HepG2 (cell line): Measurements from ENCODE around the gene PRKD2. TPM values are rescaled to one million over a fixed set of nuclear protein-coding genes. Genes with fewer than 3 reads are reported as not detected.
A peak's percentile ranks its signal among the peaks of the same experiment; 100 is the strongest.

Experiments
- ATF4 ChIP-seq, 2 experiments: fragments of 450-650 bp in 1 of 2; sonication (generic) in 1 of 2; formaldehyde crosslinking; IDR thresholded peaks; 2 replicates each; pipeline versions ENCODE4 v1.5.0 to v1.8.0; 2020 to 2022; ENCODE audit warnings: mild to moderate bottlenecking in 1 of 2, missing genetic modification reagents in 1 of 2
- GPN1 ChIP-seq: sonication (generic); formaldehyde crosslinking; IDR thresholded peaks from 2 replicates; pipeline ENCODE4 v1.5.1; 2020; ENCODE audit warnings: missing genetic modification reagents, borderline replicate concordance
- HMGXB4 ChIP-seq, 2 experiments: sonication (generic) in 1 of 2; formaldehyde crosslinking in 1 of 2; IDR thresholded peaks; 2 replicates each; pipeline versions ENCODE4 v1.4.0 to v1.6.1; 2018 to 2020; ENCODE audit warnings: missing genetic modification reagents in 2 of 2, borderline replicate concordance in 1 of 2, low read depth in 1 of 2, mild to moderate bottlenecking in 1 of 2, missing biosample characterization in 1 of 2
- KDM5A ChIP-seq: fragments of 200-600 bp; sonication (generic); IDR thresholded peaks from 2 replicates; pipeline ENCODE4 v1.7.0; 2018; ENCODE audit warnings: antibody characterized with exemption, mild to moderate bottlenecking, low read length, borderline replicate concordance
- KLF9 ChIP-seq: IDR thresholded peaks from 2 replicates; pipeline ENCODE4 v1.6.1; 2016; ENCODE audit warnings: low read depth
- MEF2D ChIP-seq: sonication (generic); formaldehyde crosslinking; IDR thresholded peaks from 2 replicates; pipeline ENCODE4 v1.5.1; 2020; ENCODE audit warnings: mild to moderate bottlenecking, missing genetic modification reagents
- SALL1 ChIP-seq: sonication (generic); formaldehyde crosslinking; IDR thresholded peaks from 2 replicates; pipeline ENCODE4 v1.8.0; 2022; ENCODE audit warnings: mild to moderate bottlenecking, missing genetic modification reagents
- SKI ChIP-seq: fragments of 450-650 bp; IDR thresholded peaks from one replicate; pipeline ENCODE4 v1.6.1; 2018; ENCODE audit warnings: mild to moderate bottlenecking; ENCODE audit not compliant: partially characterized antibody
- TBL1XR1 ChIP-seq: fragments of 150-350 bp; IDR thresholded peaks from 2 replicates; pipeline ENCODE4 v1.6.1; 2014; ENCODE audit warnings: borderline replicate concordance, low read length; ENCODE audit not compliant: partially characterized antibody
- XRCC5 ChIP-seq: fragments of 200-400 bp; formaldehyde crosslinking; optimal IDR thresholded peaks from 2 replicates; pipeline ENCODE3; 2017; ENCODE audit warnings: mild to moderate bottlenecking, low read length
- ZNF180 ChIP-seq: sonication (generic); formaldehyde crosslinking; IDR thresholded peaks from 2 replicates; pipeline ENCODE4 v1.4.0; 2020; ENCODE audit warnings: low read depth, missing genetic modification reagents, borderline replicate concordance
- ZNF737 ChIP-seq: sonication (generic); formaldehyde crosslinking; IDR thresholded peaks from 2 replicates; pipeline ENCODE4 v1.5.0; 2020; ENCODE audit warnings: missing genetic modification reagents, mild to moderate bottlenecking, borderline replicate concordance
- ZNF883 ChIP-seq: sonication (generic); formaldehyde crosslinking; IDR thresholded peaks from 2 replicates; pipeline ENCODE4 v1.5.1; 2020; ENCODE audit warnings: mild to moderate bottlenecking, missing genetic modification reagents; ENCODE audit errors: not compliant biosample characterization
- ZSCAN29 ChIP-seq: sonication (generic); formaldehyde crosslinking; conservative IDR thresholded peaks from 2 replicates; pipeline ENCODE4 v1.4.0; 2020; ENCODE audit warnings: mild to moderate bottlenecking, missing genetic modification reagents
- polyA plus RNA-seq, 8 experiments: library from polyadenylated mRNA; depleted of rRNA in 3 of 8; stranded (reverse) in 7 of 8; unstranded in 1 of 8; fragments of >200 nt; fragmentation: Illumina TruSeq in 4 of 8; extraction: Trizol in 4 of 8; gene quantifications; 2 replicates each; pipeline versions ENCODE4 v1.2.1 to v1.2.3, GENCODE V29; 2011 to 2016; ENCODE audit warnings: low read depth in 4 of 8, missing spikeins in 1 of 8, mixed read lengths in 1 of 8; ENCODE audit not compliant: insufficient read depth in 1 of 8
- total RNA-seq, 5 experiments: library from RNA; depleted of rRNA; stranded (reverse); fragments of >200 nt; fragmentation: Illumina TruSeq; extraction: Trizol; gene quantifications; 2 replicates each; pipeline ENCODE4 v1.2.3, GENCODE V29; 2016; ENCODE audit warnings: low read depth in 1 of 5
- TF ChIP-seq, protein P1 (sequence below): sonication (generic); formaldehyde crosslinking; IDR thresholded peaks from 2 replicates; pipeline ENCODE4 v1.4.0; 2020; ENCODE audit warnings: mild to moderate bottlenecking, missing genetic modification reagents, borderline replicate concordance
- TF ChIP-seq, protein P2 (sequence below): sonication (generic); formaldehyde crosslinking; IDR thresholded peaks from 2 replicates; pipeline ENCODE4 v1.4.0; 2020; ENCODE audit warnings: mild to moderate bottlenecking, missing genetic modification reagents
- TF ChIP-seq, protein P3 (sequence below): IDR thresholded peaks from 2 replicates; pipeline ENCODE4 v1.6.1; 2012; ENCODE audit warnings: low read length, improper control_type of control experiment

Gene PRKD2
- total and polyA plus RNA-seq, 2 of the 13 experiments (the other 11 are each of a cell fraction or from before 2014, with no cell fraction given), result 6.7 to 7.3 TPM

GRCh38 chr19:46721269-46722003 is 4.5 kb upstream of the PRKD2 start (continued):
- TF ChIP-seq, protein P1, sequence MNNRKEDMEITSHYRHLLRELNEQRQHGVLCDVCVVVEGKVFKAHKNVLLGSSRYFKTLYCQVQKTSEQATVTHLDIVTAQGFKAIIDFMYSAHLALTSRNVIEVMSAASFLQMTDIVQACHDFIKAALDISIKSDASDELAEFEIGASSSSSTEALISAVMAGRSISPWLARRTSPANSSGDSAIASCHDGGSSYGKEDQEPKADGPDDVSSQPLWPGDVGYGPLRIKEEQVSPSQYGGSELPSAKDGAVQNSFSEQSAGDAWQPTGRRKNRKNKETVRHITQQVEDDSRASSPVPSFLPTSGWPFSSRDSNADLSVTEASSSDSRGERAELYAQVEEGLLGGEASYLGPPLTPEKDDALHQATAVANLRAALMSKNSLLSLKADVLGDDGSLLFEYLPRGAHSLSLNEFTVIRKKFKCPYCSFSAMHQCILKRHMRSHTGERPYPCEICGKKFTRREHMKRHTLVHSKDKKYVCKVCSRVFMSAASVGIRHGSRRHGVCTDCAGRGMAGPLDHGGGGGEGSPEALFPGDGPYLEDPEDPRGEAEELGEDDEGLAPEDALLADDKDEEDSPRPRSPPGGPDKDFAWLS (CRISPR knock-in tag), result no peak
- TF ChIP-seq SKI (peak; percentile 15), GPN1 (no peak), ZNF737 (CRISPR knock-in tag) (no peak), SALL1 (no peak), ZNF883 (peak; percentile 26), TBL1XR1 (no peak), HMGXB4 (CRISPR knock-in tag; IDR thresholded peaks at IDR 0.05; ENCODE audit: borderline replicate concordance in 1 of 2, low read depth in 1 of 2) (no peak), KDM5A (no peak), MEF2D (CRISPR knock-in tag) (0 out of 2 replicates have a peak, but pooled peaks have one; percentile 26), ATF4 (CRISPR knock-in tag; IDR thresholded peaks at IDR 0.05) (no peak), ZSCAN29 (no peak), KLF9 (no peak), XRCC5 (peak; percentile 23), ZNF180 (CRISPR knock-in tag) (no peak)
- TF ChIP-seq, protein P2, sequence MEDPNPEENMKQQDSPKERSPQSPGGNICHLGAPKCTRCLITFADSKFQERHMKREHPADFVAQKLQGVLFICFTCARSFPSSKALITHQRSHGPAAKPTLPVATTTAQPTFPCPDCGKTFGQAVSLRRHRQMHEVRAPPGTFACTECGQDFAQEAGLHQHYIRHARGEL (CRISPR knock-in tag), result no peak
- TF ChIP-seq, protein P3, sequence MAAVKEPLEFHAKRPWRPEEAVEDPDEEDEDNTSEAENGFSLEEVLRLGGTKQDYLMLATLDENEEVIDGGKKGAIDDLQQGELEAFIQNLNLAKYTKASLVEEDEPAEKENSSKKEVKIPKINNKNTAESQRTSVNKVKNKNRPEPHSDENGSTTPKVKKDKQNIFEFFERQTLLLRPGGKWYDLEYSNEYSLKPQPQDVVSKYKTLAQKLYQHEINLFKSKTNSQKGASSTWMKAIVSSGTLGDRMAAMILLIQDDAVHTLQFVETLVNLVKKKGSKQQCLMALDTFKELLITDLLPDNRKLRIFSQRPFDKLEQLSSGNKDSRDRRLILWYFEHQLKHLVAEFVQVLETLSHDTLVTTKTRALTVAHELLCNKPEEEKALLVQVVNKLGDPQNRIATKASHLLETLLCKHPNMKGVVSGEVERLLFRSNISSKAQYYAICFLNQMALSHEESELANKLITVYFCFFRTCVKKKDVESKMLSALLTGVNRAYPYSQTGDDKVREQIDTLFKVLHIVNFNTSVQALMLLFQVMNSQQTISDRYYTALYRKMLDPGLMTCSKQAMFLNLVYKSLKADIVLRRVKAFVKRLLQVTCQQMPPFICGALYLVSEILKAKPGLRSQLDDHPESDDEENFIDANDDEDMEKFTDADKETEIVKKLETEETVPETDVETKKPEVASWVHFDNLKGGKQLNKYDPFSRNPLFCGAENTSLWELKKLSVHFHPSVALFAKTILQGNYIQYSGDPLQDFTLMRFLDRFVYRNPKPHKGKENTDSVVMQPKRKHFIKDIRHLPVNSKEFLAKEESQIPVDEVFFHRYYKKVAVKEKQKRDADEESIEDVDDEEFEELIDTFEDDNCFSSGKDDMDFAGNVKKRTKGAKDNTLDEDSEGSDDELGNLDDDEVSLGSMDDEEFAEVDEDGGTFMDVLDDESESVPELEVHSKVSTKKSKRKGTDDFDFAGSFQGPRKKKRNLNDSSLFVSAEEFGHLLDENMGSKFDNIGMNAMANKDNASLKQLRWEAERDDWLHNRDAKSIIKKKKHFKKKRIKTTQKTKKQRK, result no peak
